Trophoblast cell (in vitro differentiated cells and primary cell): ENCODE measurements around the gene USO1.
"Not testable (repeated sequence)": the region's sequence is repeated elsewhere in the genome, so short reads cannot be mapped to it uniquely, and the experiment has no call there.

ENCODE experiments used
- DNase-seq, 2 donors: peaks; one replicate each; pipeline ENCODE4 v3.0.0-alpha.2; 2016
- H2AFZ ChIP-seq: 2 replicates; pipeline ENCODE4 v1.6.1; 2013; ENCODE audit warnings: low read length, moderate library complexity, mild to moderate bottlenecking; ENCODE audit not compliant: insufficient read depth, poor library complexity
- H2AK5ac ChIP-seq: 2 replicates; pipeline ENCODE4 v1.6.1; 2013; ENCODE audit warnings: mild to moderate bottlenecking, low read length
- H2BK120ac ChIP-seq: 2 replicates; pipeline ENCODE4 v1.6.1; 2013; ENCODE audit warnings: low read length, mild to moderate bottlenecking, moderate library complexity; ENCODE audit not compliant: insufficient read depth, poor library complexity
- H2BK12ac ChIP-seq: 2 replicates; pipeline ENCODE4 v1.6.1; 2013; ENCODE audit warnings: mild to moderate bottlenecking, low read length, moderate library complexity
- H2BK5ac ChIP-seq: 2 replicates; pipeline ENCODE4 v1.6.1; 2013; ENCODE audit warnings: low read length, low read depth, moderate library complexity, mild to moderate bottlenecking; ENCODE audit not compliant: poor library complexity
- H3K14ac ChIP-seq: 2 replicates; pipeline ENCODE4 v1.6.1; 2013; ENCODE audit warnings: mild to moderate bottlenecking, low read length
- H3K18ac ChIP-seq: 2 replicates; pipeline ENCODE4 v1.6.1; 2013; ENCODE audit warnings: mild to moderate bottlenecking, low read length
- H3K23ac ChIP-seq: 2 replicates; pipeline ENCODE4 v1.6.1; 2013; ENCODE audit warnings: low read length
- H3K27ac ChIP-seq: 2 replicates; pipeline ENCODE4 v1.5.1; 2013; ENCODE audit warnings: low read depth, mild to moderate bottlenecking, inconsistent platforms, low read length, moderate library complexity
- H3K27me3 ChIP-seq: 2 replicates; pipeline ENCODE4 v1.6.1; 2013; ENCODE audit warnings: inconsistent platforms, mild to moderate bottlenecking, low read length, moderate library complexity; ENCODE audit not compliant: insufficient read depth
- H3K36me3 ChIP-seq, 2 experiments: 1 replicate in 1 of 2; 2 replicates in 1 of 2; pipeline ENCODE4 v1.6.1; 2013; ENCODE audit warnings: low read length in 2 of 2, mild to moderate bottlenecking in 2 of 2, moderate library complexity in 1 of 2; ENCODE audit not compliant: insufficient read depth in 2 of 2, control insufficient read depth in 1 of 2
- H3K4ac ChIP-seq: 2 replicates; pipeline ENCODE4 v1.6.1; 2013; ENCODE audit warnings: low read depth, mild to moderate bottlenecking, low read length, moderate library complexity
- H3K4me1 ChIP-seq, 2 experiments: 1 replicate in 1 of 2; 2 replicates in 1 of 2; pipeline ENCODE4 v1.6.1; 2013; ENCODE audit warnings: low read length in 2 of 2, mild to moderate bottlenecking in 2 of 2, moderate library complexity in 1 of 2; ENCODE audit not compliant: insufficient read depth in 2 of 2, control insufficient read depth in 1 of 2
- H3K4me2 ChIP-seq: 2 replicates; pipeline ENCODE4 v1.6.1; 2013; ENCODE audit warnings: inconsistent platforms, mild to moderate bottlenecking, low read length, moderate library complexity
- H3K4me3 ChIP-seq: 2 replicates; pipeline ENCODE4 v1.5.1; 2013; ENCODE audit warnings: mild to moderate bottlenecking, low read depth, low read length, inconsistent platforms
- H3K79me1 ChIP-seq: one replicate; pipeline ENCODE4 v1.6.1; 2013; ENCODE audit warnings: low read length
- H3K79me2 ChIP-seq: 2 replicates; pipeline ENCODE4 v1.6.1; 2013; ENCODE audit warnings: low read length, mild to moderate bottlenecking; ENCODE audit not compliant: control insufficient read depth, insufficient read depth, poor library complexity
- H3K9ac ChIP-seq: 2 replicates; pipeline ENCODE4 v1.6.1; 2013; ENCODE audit warnings: mild to moderate bottlenecking, low read length
- H3K9me3 ChIP-seq: 2 replicates; pipeline ENCODE4 v1.6.1; 2013; ENCODE audit warnings: low read depth, mild to moderate bottlenecking, control low read depth, inconsistent platforms, low read length; ENCODE audit not compliant: insufficient read depth
- H4K12ac ChIP-seq: 2 replicates; pipeline ENCODE4 v1.6.1; 2013; ENCODE audit warnings: low read depth, mild to moderate bottlenecking, low read length, moderate library complexity
- H4K8ac ChIP-seq: 2 replicates; pipeline ENCODE4 v1.6.1; 2013; ENCODE audit warnings: low read depth, mild to moderate bottlenecking, low read length, moderate library complexity
- H4K91ac ChIP-seq: one replicate; pipeline ENCODE4 v1.6.1; 2013; ENCODE audit warnings: low read depth, mild to moderate bottlenecking, low read length, moderate library complexity
- WGBS: extraction: QIAGEN DNeasy Blood & Tissue Kit; methylation state at CpG from one replicate; pipeline ENCODE4 v1.1.7; 2013; ENCODE audit warnings: missing lambda C conversion rate; ENCODE audit not compliant: insufficient read length, insufficient coverage; ENCODE audit errors: extremely low coverage; 5-methylcytosine and 5-hydroxymethylcytosine counted together

USO1 gene

DNA sequence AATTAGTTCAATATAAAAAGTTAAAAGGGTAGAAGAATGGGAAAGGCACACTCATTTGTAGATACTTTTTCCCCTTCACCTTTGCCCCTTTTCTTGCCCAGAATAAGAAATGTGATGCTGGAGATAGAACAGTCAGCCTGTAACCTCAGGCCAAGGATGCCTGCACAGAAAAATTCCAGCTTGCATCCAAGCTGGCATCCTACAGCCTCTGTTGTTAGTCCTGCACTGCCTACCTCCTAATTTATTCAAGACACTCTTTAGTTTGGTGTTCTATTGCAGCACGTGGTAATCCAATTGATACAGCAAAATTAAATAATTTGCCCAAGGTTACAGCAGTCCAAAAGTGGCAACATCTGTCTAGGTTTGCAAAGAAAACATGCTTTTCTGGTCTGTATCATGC, 9.7 kb upstream of the USO1 start:
- peaks cover 2 to 10% of the 10 kb centered on the region in 2 experiments for H3K4me1 ChIP-seq
- H3K4ac ChIP-seq, result no peak overlapping the region
- peak in 1 of 2 donors; percentile 66 for DNase-seq
- H3K27ac ChIP-seq, result no peak overlapping the region
- H2AFZ ChIP-seq, result no peak overlapping the region
- no peak overlapping the region for H2BK5ac ChIP-seq
- H3K23ac ChIP-seq, result no peak overlapping the region
- no peak overlapping the region for H4K91ac ChIP-seq
- H3K9me3 ChIP-seq, result no peaks in the 10 kb centered on the region
- no peak overlapping the region for H4K8ac ChIP-seq
- H3K9ac ChIP-seq, result no peak overlapping the region
- no peak overlapping the region for H3K14ac ChIP-seq
- no peaks in the 10 kb centered on the region for H3K79me1 ChIP-seq
- no peak overlapping the region for H3K4me3 ChIP-seq
- H2BK120ac ChIP-seq, result no peak overlapping the region
- no peaks in the 10 kb centered on the region for H3K79me2 ChIP-seq
- H3K27me3 ChIP-seq, result no peaks in the 10 kb centered on the region
- no peaks in the 10 kb centered on the region for H3K36me3 ChIP-seq
- H3K18ac ChIP-seq, result no peak overlapping the region
- H4K12ac ChIP-seq, result no peak overlapping the region
- H2BK12ac ChIP-seq, result no peak overlapping the region
- WGBS, result no CpG with 5 or more reads among the region's 1 CpG
- no peak overlapping the region for H3K4me2 ChIP-seq
- H2AK5ac ChIP-seq, result no peak overlapping the region

DNA sequence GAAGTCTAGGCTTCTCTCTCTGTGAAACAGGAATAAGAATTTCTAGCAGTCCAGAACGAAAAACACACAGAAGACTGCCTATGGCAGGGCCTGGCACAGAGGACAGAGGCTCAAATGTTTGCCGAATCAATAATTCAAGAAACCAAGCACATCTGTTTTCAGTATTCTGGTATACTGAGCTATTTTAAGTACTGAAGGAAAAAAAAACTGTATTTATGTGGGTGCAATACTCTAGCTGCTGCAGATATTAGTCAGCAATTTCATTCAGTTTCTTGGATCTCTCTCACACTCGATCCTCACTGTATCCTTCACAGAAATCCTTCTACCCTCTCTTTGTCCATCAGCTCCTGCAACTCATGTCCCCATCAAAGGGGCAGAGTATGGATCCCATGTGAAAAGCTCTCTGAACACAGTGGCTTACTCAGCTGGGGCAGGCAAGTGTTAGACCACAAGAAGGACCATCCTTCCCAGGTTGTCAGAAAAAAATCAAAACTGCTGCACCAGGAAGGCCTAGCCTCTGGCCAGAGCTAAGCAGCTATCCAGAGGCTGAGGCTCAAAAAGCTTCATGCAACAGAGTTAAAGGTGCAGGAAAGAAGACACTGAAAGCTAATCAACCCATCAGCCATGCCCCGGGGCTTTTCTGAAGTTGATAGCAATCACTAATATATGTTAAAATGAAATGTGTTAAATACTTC, 9.1 kb upstream of the USO1 start:
- H4K91ac ChIP-seq, result no peak overlapping the region
- peak overlapping the region; percentile 84 for H3K18ac ChIP-seq
- no peak overlapping the region for H4K12ac ChIP-seq
- H3K23ac ChIP-seq, result no peak overlapping the region
- no peaks in the 10 kb centered on the region for H3K9me3 ChIP-seq
- H3K14ac ChIP-seq, result no peak overlapping the region
- peak overlapping the region; percentile 62 for H2AK5ac ChIP-seq
- no peaks in the 10 kb centered on the region for H3K36me3 ChIP-seq
- no peak overlapping the region for H3K4ac ChIP-seq
- no peak overlapping the region for H2AFZ ChIP-seq
- H2BK120ac ChIP-seq, result no peak overlapping the region
- H3K4me3 ChIP-seq, result no peak overlapping the region
- H2BK5ac ChIP-seq, result no peak overlapping the region
- H3K9ac ChIP-seq, result no peak overlapping the region
- peak in 1 of 2 donors; percentile 35 for DNase-seq
- no CpG with 5 or more reads among the region's 4 CpGs for WGBS
- H3K4me1 ChIP-seq, result peaks cover 2 to 10% of the 10 kb centered on the region in 2 experiments
- no peak overlapping the region for H3K4me2 ChIP-seq
- no peak overlapping the region for H3K27ac ChIP-seq
- peak overlapping the region; percentile 47 for H4K8ac ChIP-seq
- no peaks in the 10 kb centered on the region for H3K79me1 ChIP-seq
- no peaks in the 10 kb centered on the region for H3K79me2 ChIP-seq
- H2BK12ac ChIP-seq, result no peak overlapping the region
- no peaks in the 10 kb centered on the region for H3K27me3 ChIP-seq

DNA sequence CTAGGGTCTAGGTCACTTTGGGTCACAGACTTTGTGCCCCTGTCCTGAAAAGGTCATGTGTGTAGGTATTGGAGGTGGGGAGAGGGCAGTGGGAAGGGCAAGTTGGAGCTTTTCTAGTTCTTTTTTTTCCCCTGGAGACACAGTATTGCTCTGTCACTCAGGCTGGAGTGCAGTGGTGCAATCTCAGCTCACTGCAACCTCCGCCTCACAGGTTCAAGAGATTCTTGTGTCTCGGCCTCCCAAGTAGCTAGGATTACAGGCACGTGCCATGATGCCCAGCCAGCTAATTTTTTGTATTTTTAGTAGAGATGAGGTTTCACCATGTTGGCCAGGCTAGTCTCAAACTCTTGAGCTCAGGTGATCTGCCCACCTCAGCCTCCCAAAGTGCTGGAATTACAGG, 8.3 kb upstream of the USO1 start:
- H2BK120ac ChIP-seq, H2AK5ac ChIP-seq, H4K8ac ChIP-seq, H3K36me3 ChIP-seq, H3K18ac ChIP-seq, H3K14ac ChIP-seq, H4K12ac ChIP-seq, H3K23ac ChIP-seq, H3K27me3 ChIP-seq, H3K27ac ChIP-seq, H3K79me1 ChIP-seq, H3K9ac ChIP-seq, H4K91ac ChIP-seq, H2BK5ac ChIP-seq, H3K4ac ChIP-seq, H3K4me2 ChIP-seq, H2AFZ ChIP-seq, H3K9me3 ChIP-seq, H2BK12ac ChIP-seq, H3K4me3 ChIP-seq, H3K79me2 ChIP-seq: not testable (repeated sequence)
- WGBS, result no CpG with 5 or more reads among the region's 3 CpGs
- peaks cover 2 to 10% of the 10 kb centered on the region in 2 experiments for H3K4me1 ChIP-seq
- peak in 1 of 2 donors; percentile 44 for DNase-seq

DNA sequence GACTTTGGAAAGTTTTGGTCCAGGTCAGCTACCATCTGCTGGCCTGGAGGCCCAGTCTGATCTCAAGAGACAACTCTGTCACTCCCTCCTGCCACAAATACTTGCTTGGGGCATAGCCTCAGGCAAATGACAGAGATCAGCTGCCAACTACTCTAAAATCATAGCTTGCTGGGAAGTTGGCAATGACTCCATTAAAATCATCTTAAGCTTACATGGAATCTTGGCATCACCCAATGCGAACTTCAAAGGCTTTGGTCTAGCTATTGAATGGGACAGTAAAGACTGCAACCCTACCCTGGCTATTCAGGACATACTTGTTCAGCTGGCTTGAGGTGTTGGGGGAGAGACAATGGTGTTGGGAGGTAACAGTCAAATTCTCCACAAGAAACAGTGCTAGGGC, 7.0 kb upstream of the USO1 start:
- Histone ChIP-seq H3K23ac (no peak overlapping the region), H2AFZ (no peak overlapping the region), H3K79me1 (no peaks in the 10 kb centered on the region), H3K4me2 (no peak overlapping the region), H3K18ac (no peak overlapping the region), H3K36me3 (no peaks in the 10 kb centered on the region), H3K4me3 (no peak overlapping the region), H3K79me2 (no peaks in the 10 kb centered on the region), H4K12ac (no peak overlapping the region), H2BK120ac (no peak overlapping the region), H2BK12ac (no peak overlapping the region), H2BK5ac (no peak overlapping the region), H3K14ac (no peak overlapping the region), H3K9me3 (no peaks in the 10 kb centered on the region), H3K4me1 (peaks cover 2 to 10% of the 10 kb centered on the region in 2 experiments), H3K27ac (no peak overlapping the region), H3K4ac (no peak overlapping the region), H4K8ac (no peak overlapping the region), H4K91ac (no peak overlapping the region), H2AK5ac (no peak overlapping the region), H3K27me3 (no peaks in the 10 kb centered on the region), H3K9ac (no peak overlapping the region)
- DNase-seq, result peak; percentile 38 to 80
- WGBS, result no CpG with 5 or more reads among the region's 1 CpG
